ENCODE data around the gene GBF1.
A peak's percentile ranks its signal among the peaks of the same experiment; 100 is the strongest.
"Not testable (repeated sequence)": the region's sequence is repeated elsewhere in the genome, so short reads cannot be mapped to it uniquely, and the experiment has no call there.

GBF1 gene

DNA sequence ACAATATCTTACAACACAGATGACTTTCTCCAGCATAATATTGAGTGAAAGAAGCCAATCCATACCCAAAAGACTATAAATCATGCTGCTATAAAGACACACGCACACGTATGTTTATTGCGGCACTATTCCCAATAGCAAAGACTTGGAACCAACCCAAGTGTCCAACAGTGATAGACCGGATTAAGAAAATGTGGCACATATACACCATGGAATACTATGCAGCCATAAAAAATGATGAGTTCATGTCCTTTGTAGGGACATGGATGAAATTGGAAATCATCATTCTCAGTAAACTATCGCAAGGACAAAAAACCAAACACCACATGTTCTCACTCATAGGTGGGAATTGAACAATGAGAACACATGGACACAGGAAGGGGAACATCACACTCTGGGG lies 63.0 kb downstream of the GBF1 start:
- H3K4me3 ChIP-seq; H3K9me3 ChIP-seq; in situ Hi-C loops (cut with MboI; ENCODE audit: low sequenced_read_pairs); DNase-seq (ENCODE audit: low spot score in 2 of 2); H3K27me3 ChIP-seq (ENCODE audit: low read depth); H3K36me3 ChIP-seq (replicated peaks): not testable (repeated sequence)
- peaks cover 27% of the 10 kb centered on the region for H3K4me1 ChIP-seq

DNA sequence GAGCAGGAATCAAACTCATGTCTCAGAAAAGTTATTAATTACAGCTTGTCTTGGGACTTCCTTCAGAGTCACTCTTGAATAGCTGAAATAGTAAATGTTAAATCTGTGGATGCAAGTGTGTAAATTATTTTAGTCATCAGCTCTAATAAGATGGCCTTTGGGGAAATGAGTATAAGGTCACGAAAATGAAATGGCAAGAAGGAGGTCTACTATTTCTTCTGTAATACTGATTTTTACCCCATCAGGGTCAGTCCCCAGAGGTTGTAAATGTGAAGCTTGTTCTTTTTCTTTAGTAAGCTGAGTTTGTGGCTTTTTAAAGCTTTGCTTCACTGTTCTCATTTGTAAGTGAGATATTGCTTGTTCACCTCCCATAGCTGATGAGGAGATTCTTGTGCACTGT lies 63.9 kb downstream of the GBF1 start:
- no peaks in the 10 kb centered on the region for H3K36me3 ChIP-seq (replicated peaks)
- no peak overlapping the region for H3K4me3 ChIP-seq
- no peaks in the 10 kb centered on the region for H3K27me3 ChIP-seq (ENCODE audit: low read depth)
- no peaks in the 10 kb centered on the region for H3K9me3 ChIP-seq
- in situ Hi-C loops (cut with MboI; ENCODE audit: low sequenced_read_pairs) = no loop called here
- H3K4me1 ChIP-seq = peaks cover 33% of the 10 kb centered on the region
- no peak for DNase-seq (ENCODE audit: low spot score in 2 of 2)

DNA sequence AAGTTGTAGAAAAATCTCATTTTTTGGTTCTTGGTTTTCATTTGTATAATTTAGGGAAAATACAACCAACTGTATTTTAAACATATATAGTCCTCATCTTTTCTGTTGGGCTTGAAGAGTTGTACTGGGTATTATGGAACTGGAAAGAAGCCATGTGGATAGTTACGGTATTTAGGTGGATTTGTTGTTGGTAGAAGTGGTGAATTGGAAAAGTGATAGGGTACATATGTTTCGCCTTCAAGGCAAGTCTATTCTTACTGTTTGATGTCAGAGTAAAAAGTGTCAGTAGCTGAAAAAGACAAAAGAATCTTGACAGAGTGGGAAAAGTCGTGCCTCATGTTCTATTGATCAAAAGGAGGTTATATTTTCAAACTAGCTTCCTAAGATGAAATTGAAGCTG lies 64.6 kb downstream of the GBF1 start:
- H3K36me3 ChIP-seq (replicated peaks) = peaks cover 6% of the 10 kb centered on the region
- no peak for DNase-seq (ENCODE audit: low spot score in 2 of 2)
- H3K4me1 ChIP-seq = peaks cover 33% of the 10 kb centered on the region
- in situ Hi-C loops (cut with MboI; ENCODE audit: low sequenced_read_pairs) = no loop called here
- H3K9me3 ChIP-seq = no peaks in the 10 kb centered on the region
- no peaks in the 10 kb centered on the region for H3K27me3 ChIP-seq (ENCODE audit: low read depth)
- no peak overlapping the region for H3K4me3 ChIP-seq

DNA sequence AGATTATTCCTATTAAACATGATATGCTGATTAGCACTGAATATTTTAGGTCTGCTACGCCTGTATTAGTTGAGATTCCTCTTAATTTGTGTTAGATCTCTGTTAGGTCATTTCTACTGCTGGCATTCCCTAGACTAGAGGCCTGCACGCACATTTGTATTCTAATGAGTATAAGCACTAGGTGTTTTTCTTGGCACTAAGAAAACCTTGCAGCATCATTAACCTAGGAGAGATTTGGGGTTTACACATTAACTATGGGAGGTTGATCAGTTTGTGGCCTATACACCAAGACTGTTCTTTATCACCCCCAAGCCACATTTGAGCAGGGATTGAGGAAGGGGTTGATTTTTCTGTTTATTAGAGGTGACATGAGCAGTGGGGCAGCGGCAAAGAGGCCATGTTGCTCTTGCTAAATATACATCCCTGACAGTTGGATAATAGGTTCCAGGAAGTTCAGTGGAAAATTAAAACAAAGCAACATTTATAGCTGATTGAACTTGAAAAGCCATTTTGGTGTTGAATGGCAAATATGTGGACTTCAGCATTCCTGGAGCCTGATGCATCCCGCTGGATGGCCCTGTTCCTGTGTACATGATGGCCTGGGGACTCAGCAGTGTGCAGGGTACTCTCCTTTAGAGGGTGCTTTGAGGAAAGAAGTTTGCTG lies 65.2 kb downstream of the GBF1 start:
- H3K27me3 ChIP-seq (ENCODE audit: low read depth) = no peaks in the 10 kb centered on the region
- DNase-seq (ENCODE audit: low spot score in 2 of 2) = no peak
- peaks cover 7% of the 10 kb centered on the region for H3K36me3 ChIP-seq (replicated peaks)
- no peak overlapping the region for H3K4me3 ChIP-seq
- H3K9me3 ChIP-seq = no peaks in the 10 kb centered on the region
- H3K4me1 ChIP-seq = peaks cover 33% of the 10 kb centered on the region
- in situ Hi-C loops (cut with MboI; ENCODE audit: low sequenced_read_pairs) = no loop called here

DNA sequence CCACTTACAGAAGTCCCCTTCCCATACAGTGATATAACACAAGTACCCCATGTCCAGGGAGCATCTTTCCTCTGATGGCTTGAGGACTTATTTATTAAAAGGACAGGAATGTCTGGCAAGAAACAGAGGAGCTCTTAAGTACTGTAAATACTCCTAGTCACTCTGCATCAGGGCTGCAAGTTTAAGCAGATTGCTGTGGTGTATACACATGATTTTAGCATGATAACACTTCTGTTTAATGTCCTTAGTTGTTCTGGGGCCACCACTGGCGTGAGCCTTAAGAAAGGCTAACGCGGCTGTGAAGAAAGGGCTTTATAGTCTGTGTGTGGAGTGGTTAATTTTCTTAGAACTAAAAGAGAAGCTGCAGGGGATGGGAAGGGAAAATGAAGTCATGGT lies 65.7 kb downstream of the GBF1 start:
- no peaks in the 10 kb centered on the region for H3K9me3 ChIP-seq
- DNase-seq (ENCODE audit: low spot score in 2 of 2) = no peak
- in situ Hi-C loops (cut with MboI; ENCODE audit: low sequenced_read_pairs) = no loop called here
- peaks cover 33% of the 10 kb centered on the region for H3K4me1 ChIP-seq
- H3K4me3 ChIP-seq = no peak overlapping the region
- no peaks in the 10 kb centered on the region for H3K27me3 ChIP-seq (ENCODE audit: low read depth)
- H3K36me3 ChIP-seq (replicated peaks) = peaks cover 7% of the 10 kb centered on the region

DNA sequence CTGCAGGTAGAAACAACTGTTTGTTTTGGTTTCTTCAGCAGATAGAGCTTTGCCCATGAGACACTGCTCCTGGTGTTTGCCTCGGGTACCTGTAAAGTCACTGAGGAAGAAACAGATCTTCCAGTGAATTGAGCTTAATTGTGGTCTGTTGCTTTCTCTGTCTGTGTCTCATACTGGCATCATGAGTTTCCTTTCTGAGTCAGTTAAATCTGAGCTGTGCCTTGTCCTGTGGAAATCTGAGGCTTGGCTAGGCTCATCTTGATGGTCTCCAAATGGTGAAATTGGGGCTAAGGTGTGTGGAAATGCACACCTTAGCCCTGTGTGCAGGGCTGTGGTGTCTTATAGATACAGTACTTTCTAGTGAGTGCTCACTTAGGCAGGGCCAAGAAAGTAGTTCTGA lies 67.4 kb downstream of the GBF1 start:
- DNase-seq (ENCODE audit: low spot score in 2 of 2) = no peak
- H3K27me3 ChIP-seq (ENCODE audit: low read depth) = no peaks in the 10 kb centered on the region
- no peak overlapping the region for H3K4me3 ChIP-seq
- H3K36me3 ChIP-seq (replicated peaks) = peaks cover 7% of the 10 kb centered on the region
- H3K9me3 ChIP-seq = no peaks in the 10 kb centered on the region
- peaks cover 39% of the 10 kb centered on the region for H3K4me1 ChIP-seq
- in situ Hi-C loops (cut with MboI; ENCODE audit: low sequenced_read_pairs) = no loop called here

DNA sequence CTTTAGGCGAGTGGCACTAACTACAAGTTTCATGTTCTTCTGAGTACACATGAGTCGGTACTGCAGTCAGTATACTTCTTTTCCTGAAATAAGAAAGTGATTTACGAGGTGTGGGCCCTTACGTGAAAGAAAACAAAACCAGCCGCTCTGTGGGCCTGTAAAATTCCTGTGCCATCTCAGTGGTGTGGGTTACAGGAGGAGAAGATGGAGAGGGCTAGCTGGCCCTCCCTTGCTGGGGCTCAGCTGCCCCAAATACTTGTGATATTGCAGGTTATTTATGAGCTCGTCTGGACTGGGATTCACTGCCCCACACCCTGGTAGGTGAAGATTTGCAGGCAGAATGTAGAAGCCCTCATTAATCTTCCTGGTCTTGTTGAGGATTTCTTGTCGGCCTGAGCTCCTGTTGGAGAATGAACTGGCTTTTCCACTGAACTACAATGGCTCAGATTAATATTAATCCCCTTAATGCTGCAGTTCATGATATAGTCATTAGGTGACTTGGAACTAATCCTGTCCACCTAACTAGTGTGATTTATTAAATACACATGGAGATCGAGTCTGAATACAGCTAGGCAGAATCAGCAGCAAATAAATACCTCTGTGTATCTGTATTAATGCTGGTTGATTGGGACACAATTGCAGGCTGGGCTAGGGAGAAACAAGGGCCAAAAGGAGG lies 68.0 kb downstream of the GBF1 start:
- in situ Hi-C loops (cut with MboI; ENCODE audit: low sequenced_read_pairs) = no loop called here
- Histone ChIP-seq H3K9me3 (no peaks in the 10 kb centered on the region), H3K4me3 (no peak overlapping the region), H3K4me1 (peaks cover 39% of the 10 kb centered on the region), H3K36me3 (replicated peaks) (peaks cover 7% of the 10 kb centered on the region), H3K27me3 (ENCODE audit: low read depth) (no peaks in the 10 kb centered on the region)
- peak; percentile 27 to 33 for DNase-seq (ENCODE audit: low spot score in 2 of 2)

DNA sequence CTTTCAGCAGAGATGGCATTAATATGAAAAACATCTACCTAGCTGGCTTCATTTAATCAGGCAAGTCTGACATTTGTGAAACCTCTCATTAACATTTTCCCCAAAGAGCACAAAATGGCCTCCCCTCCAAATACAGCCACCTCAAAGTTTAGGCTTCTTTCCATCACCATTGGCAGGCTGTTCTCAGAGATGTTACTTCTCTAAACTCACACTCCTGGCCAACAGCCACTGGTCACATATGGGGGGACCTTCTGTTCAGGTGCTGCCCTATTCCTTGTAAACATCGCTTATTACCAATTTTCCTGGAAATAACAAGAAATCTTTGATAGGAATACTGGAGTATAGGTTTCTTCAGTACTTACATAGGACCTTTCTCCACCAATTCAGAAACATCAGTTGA lies 69.5 kb downstream of the GBF1 start:
- in situ Hi-C loops (cut with MboI; ENCODE audit: low sequenced_read_pairs) = no loop called here
- Histone ChIP-seq H3K36me3 (replicated peaks) (peaks cover 7% of the 10 kb centered on the region), H3K9me3 (no peaks in the 10 kb centered on the region), H3K4me3 (no peak overlapping the region), H3K4me1 (peaks cover 39% of the 10 kb centered on the region), H3K27me3 (ENCODE audit: low read depth) (no peaks in the 10 kb centered on the region)
- DNase-seq (ENCODE audit: low spot score in 2 of 2) = no peak

DNA sequence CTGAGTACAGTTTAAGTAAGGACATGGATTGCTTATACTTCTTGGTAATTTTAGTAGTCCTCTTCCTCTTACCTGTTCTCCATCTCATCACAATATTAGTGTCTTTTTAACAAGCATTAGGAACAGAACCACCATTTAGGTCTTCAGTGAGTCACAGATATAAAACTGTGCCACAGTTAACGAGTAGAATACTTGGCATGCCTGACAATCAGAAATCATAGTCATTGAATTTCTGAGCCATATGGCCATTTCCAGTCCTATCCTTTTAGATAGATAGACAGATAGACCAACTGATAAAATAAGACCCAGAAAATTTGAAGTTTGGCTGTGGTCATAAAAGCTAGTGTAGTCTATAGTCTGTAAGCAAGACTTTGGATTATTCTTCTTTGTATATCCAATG lies 71.1 kb downstream of the GBF1 start:
- Histone ChIP-seq H3K36me3 (replicated peaks) (peaks cover 7% of the 10 kb centered on the region), H3K27me3 (ENCODE audit: low read depth) (no peaks in the 10 kb centered on the region), H3K9me3 (no peaks in the 10 kb centered on the region), H3K4me3 (no peak overlapping the region), H3K4me1 (peaks cover 26% of the 10 kb centered on the region)
- DNase-seq (ENCODE audit: low spot score in 2 of 2) = no peak
- in situ Hi-C loops (cut with MboI; ENCODE audit: low sequenced_read_pairs) = no loop called here

DNA sequence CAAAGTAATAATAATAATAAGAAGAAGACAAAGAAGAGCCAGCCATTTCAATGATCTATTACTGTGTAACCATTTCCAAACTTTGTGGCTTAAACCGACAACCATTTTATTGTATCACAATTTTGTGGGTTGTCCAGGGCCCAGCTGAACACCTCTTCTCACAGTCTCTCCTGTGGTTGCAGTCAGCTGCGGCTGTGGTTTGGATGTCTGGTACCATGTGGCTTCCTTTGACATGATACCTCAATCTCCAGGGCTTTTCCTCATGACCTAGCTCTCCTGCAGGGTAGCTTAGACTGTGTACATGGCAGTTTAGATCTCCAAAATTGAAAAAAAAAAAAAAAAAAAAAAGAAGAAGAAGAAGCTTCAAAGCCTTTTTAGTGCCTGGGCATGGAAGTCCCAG lies 77.6 kb downstream of the GBF1 start:
- no peak for DNase-seq (ENCODE audit: low spot score in 2 of 2)
- Histone ChIP-seq H3K27me3 (ENCODE audit: low read depth) (no peaks in the 10 kb centered on the region), H3K36me3 (replicated peaks) (no peaks in the 10 kb centered on the region), H3K4me1 (peaks cover 3% of the 10 kb centered on the region; the same call in 1 of the 2 replicates), H3K4me3 (no peak overlapping the region), H3K9me3 (no peaks in the 10 kb centered on the region)
- in situ Hi-C loops (cut with MboI; ENCODE audit: low sequenced_read_pairs) = no loop called here

DNA sequence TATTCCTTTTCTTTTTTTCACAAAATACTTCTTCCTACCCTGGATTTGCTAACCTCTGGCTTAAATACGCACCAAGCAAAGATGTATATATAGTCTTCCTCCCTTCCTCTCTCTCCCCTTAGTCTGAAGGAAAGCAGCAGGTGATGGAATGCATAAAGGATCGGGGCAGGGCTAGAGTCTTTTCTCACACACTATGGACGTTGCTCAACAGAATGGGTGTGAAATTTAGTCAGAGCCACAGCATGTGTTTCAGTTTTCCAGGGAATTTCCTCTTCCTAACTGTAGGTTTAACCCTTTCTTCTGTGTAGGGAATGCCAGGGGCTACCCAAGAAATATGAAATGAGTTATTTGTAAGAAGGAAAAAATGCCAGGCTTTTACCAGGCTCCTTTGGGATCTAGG lies 78.7 kb downstream of the GBF1 start:
- Histone ChIP-seq H3K9me3 (no peaks in the 10 kb centered on the region), H3K27me3 (ENCODE audit: low read depth) (no peaks in the 10 kb centered on the region), H3K4me1 (peaks cover 7% of the 10 kb centered on the region), H3K4me3 (no peak overlapping the region), H3K36me3 (replicated peaks) (no peaks in the 10 kb centered on the region)
- in situ Hi-C loops (cut with MboI; ENCODE audit: low sequenced_read_pairs) = no loop called here
- no peak for DNase-seq (ENCODE audit: low spot score in 2 of 2)

DNA sequence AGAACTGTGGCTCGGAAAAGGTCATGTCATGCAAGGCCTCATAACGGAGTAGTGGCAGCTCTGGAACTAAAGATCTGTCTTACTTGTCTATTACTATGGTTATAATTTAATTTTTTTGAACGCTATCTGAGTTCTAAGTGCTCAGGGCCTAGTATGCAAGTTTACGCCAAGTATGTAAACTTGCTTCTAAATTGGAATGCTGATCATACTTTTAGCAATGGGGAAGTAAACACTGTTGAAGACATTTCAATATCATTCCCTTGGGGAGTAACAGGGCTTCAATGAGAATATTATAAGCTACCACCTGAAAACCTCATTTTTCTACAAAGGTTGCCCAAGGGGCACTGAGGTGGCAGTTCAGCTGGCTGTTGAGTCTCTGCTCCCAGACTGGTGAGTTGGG lies 80.7 kb downstream of the GBF1 start:
- Histone ChIP-seq H3K9me3 (no peaks in the 10 kb centered on the region), H3K4me1 (peaks cover 7% of the 10 kb centered on the region), H3K4me3 (no peak overlapping the region), H3K36me3 (replicated peaks) (no peaks in the 10 kb centered on the region), H3K27me3 (ENCODE audit: low read depth) (no peaks in the 10 kb centered on the region)
- DNase-seq (ENCODE audit: low spot score in 2 of 2) = no peak
- in situ Hi-C loops (cut with MboI; ENCODE audit: low sequenced_read_pairs) = no loop called here

DNA sequence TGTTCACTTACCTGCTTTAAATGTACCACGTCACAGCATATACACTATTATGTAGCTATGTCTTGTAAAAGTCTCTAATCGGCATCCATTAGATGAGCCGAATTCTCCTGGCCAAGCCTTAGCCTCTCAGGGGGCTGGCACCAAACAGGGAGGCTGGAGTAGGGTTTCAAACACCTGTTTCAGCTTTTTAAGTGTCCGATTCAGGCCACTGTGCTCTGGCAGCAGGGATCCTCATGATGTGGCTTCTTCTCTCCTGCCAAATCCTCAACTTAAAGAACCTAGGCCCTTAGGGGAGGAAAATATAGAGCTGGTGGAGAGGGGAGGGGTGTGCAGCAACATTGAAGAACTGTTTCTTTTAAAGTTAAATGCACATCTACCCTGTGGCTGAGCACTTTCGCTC lies 81.7 kb downstream of the GBF1 start:
- in situ Hi-C loops (cut with MboI; ENCODE audit: low sequenced_read_pairs) = no loop called here
- H3K36me3 ChIP-seq (replicated peaks) = no peaks in the 10 kb centered on the region
- DNase-seq (ENCODE audit: low spot score in 2 of 2) = no peak
- H3K4me1 ChIP-seq = peaks cover 7% of the 10 kb centered on the region
- H3K4me3 ChIP-seq = no peak overlapping the region
- H3K27me3 ChIP-seq (ENCODE audit: low read depth) = no peaks in the 10 kb centered on the region
- no peaks in the 10 kb centered on the region for H3K9me3 ChIP-seq

DNA sequence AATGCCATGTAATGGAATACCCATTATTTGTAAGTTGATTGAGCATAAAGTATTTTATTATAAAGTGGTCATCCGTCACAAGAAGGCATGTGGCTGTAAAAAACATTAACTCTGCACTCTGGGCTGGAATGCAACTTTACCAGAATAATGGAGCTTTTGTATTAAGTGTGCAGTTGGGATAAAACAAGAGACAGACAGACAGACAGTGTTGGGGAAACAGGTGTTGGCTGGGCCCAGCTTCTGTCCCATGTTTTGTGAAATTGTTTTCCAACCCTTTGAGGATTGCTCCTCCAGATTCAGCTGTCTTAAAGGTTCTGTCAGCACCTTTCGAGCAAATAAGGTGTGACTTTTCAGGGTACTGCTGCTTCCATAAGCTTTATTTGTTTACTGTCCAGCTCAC lies 82.3 kb downstream of the GBF1 start:
- H3K4me3 ChIP-seq = no peak overlapping the region
- no peaks in the 10 kb centered on the region for H3K9me3 ChIP-seq
- no peaks in the 10 kb centered on the region for H3K27me3 ChIP-seq (ENCODE audit: low read depth)
- H3K4me1 ChIP-seq = peaks cover 7% of the 10 kb centered on the region
- H3K36me3 ChIP-seq (replicated peaks) = no peaks in the 10 kb centered on the region
- in situ Hi-C loops (cut with MboI; ENCODE audit: low sequenced_read_pairs) = no loop called here
- DNase-seq (ENCODE audit: low spot score in 2 of 2) = no peak

DNA sequence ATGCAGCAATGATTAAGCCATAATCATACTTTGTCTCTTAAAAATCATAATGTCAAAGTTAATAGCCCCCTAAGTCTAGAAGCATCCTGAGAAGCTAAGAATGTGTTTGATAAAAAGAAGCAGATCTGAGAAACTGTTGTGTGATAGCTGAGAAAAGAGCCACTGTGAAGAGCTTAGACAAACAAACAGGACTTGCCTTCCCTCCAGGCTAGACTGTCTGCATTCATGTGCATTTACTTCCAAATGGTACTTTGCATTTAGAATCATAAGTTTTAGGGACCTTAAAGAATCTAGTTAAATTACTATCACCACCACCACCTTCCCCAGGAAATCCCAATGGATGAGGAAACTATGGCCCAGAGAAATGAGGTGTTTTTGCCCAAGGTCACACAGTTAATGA lies 87.4 kb downstream of the GBF1 start:
- Histone ChIP-seq H3K27me3 (ENCODE audit: low read depth) (no peaks in the 10 kb centered on the region), H3K4me1 (peaks cover 4% of the 10 kb centered on the region), H3K9me3 (no peaks in the 10 kb centered on the region), H3K36me3 (replicated peaks) (no peaks in the 10 kb centered on the region), H3K4me3 (no peak overlapping the region)
- in situ Hi-C loops (cut with MboI; ENCODE audit: low sequenced_read_pairs) = no loop called here
- no peak for DNase-seq (ENCODE audit: low spot score in 2 of 2)
